ENCODE data around the gene DLST. TPM values are rescaled to one million over a fixed set of nuclear protein-coding genes. Genes with fewer than 3 reads are reported as not detected.

DLST gene
- total RNA-seq: 75.7 TPM

DNA sequence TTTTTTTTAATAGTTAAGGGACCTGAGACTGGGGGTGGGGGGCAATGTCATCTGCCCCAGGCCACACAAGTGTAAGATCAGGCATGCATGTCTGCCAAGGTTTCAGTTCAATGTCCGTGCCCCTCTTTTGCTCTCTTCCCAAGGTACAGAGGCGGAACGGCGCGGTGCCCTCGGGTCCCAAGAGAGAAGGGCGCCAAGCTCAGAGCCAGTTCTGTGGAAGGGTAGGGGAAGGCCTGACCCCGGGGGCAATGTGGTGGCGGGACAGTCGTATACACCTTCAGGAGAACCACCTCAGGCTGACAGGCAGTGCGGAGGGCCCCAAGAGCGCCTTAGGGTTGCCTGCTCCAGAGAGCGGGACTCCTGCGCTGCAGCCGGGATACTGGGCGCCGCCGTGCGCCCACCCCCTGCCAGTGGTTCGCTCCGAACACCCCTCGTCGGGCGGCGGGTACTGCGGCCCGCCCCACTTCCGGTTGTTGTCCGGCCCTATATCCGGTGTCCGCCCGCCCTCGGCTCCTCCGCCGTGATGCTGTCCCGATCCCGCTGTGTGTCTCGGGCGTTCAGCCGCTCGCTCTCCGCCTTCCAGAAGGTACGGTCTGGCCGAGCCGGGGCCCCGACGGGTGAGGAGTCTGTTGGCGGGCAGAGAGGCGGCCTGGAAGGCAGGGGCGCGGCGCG, at the start of gene DLST:
DLST (plus strand) TSS at position 486 of the 672 bp plus-strand sequence; CDS start at position 524, 38 bp downstream.
- ATAC-seq: peak; percentile 96

- ATAC-seq: no peak
These were observed 48.9 kb upstream of the DLST start for GRCh38 chr14:74832849-74833248.

- ATAC-seq: no peak
These were observed 46.9 kb upstream of the DLST start for GRCh38 chr14:74834692-74835392.

GRCh38 chr14:74835645-74836250, 46.0 kb upstream of the DLST start:
- no peak for ATAC-seq

DNA sequence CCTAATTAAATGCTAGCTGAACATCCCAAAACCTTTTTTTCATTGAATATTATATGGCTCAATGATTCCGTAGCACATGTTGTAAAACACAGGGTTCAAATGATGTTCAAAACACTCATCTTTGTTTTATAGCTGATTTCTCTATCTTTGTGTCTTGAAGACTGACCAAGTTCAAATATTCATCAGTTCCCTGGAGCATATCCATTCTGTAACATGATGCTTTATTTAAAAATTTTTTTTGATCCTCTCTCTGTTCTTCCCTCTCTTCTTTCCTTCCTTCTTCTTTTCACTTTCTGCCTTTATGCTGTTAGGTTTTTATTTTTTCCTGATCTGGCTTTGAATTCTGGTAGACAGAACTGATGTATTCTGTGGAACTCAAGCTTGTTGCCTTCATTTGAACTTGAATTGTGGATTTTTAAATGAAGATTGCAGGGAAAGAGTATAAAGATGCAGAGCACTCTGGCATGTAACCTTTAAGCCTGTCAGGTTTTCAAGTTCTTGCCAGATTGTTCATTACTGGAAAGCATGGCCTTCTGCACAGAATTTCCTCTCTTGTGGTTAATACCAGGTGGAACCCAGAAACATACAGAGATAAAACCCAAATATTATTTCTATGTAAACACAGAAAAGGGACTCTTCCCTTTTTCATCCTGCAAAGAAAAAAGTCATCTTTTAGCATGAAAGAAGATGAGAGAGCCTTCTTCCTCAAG, 45.3 kb upstream of the DLST start:
- ATAC-seq: no peak

DNA sequence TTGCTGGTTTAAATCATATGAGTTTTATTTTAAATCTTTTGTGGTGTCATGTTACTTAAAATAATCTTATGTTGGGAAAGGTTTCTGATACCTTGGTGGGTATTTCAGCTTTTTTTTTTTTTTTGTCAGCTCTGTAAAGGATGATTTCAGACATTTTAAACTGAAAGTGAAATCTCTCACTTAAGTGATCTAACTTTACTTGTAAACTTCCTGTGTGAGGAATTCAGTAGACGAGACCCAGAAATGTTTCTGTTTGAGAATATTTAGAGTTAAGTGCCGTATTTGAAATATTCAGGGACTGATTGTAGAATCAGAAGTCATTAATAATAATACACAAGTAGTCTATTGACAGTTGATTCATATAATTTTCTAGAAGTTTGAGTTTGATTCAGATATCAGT, 43.5 kb upstream of the DLST start:
- ATAC-seq: no peak

GRCh38 chr14:74840603-74841030, 41.1 kb upstream of the DLST start:
- ATAC-seq: no peak

- ATAC-seq: no peak
These were observed 40.2 kb upstream of the DLST start for GRCh38 chr14:74841230-74842207.

DNA sequence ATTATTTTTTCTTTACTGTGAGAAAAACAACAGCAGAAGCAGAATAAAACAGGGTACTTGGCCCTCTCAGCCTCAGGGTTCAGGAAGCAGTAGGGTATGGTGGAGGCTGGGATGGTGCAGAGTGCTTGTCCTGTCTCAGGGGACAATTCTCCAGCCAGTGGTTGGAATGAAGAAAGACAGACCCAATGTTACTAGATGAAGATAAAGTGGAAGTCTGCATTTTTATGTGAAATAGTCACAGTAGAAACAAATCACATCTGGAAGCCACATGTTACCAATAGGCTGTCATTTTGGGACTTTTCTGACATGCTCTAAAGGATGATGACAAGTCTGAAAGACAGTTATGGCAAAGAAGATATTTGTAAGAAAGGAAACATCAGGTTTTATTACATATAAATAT, 38.1 kb upstream of the DLST start:
- no peak for ATAC-seq

DNA sequence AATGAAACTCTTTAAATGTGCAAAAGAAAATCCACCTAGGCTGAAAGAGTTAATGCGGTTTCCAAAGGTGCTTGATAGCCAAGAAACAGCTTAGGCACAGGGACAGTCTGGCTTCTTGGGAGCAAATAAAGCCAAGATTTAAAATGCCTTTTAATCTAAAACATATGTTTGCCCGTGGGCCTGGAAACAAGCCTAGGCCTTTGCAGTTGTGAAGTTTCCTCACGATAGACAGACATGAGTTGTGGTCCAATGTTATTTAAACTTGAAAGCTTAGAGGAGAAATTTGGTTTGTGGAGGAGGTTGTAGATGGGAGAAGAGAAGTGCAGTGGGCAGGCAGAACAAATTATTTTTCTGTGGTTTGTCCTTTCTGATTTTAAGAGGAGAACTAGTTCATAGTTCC, 35.5 kb upstream of the DLST start:
- no peak for ATAC-seq

DNA sequence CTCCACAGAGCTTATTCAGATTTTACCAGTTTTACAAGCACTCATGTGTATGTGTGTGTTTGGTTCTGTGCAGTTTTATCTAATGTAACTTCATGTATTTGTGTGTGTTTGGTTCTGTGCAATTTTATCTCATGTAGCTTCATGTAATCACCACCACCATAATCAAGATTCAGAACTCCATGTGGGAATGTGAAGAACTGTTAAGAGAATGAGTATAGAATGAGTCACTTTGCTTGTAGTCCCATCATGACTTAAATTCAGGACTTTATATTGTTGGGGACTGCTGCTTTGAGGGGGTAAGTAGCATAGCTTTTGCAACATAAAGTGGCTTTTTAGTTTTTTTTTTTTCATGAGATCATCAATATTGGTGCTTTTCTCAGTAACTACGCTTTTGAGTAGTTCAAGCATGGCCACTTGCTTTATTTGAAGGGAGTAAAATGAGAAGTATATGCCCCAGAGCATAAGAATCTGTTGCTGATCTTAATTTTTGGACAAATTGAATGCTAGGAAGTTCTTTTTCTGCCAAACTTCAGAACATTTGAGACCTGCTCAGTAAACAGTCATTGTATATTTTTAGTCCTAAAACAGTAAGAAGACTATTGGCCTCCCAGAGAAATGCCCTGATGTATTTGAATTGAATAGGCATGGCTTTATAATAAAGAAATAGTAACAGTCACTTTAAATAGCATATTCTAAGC, 34.6 kb upstream of the DLST start:
- ATAC-seq: no peak

DNA sequence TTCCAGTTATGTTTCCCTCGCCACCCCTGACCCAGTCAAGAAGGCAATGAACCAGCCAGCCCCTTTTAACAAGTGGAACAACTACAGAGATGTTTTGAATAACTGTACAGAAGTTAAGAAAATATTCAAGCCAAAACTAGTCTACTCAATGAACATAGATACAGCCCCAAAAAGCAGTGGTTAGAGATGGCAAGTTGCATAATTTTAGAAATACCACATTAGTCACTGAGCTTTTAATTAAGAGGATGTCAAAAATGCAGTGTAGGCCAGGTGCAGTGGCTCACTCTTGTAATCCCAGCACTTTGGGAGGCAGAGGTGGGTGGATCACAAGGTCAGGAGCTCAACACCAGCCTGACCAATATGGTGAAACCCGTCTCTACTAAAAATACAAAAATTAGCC, 32.9 kb upstream of the DLST start:
- ATAC-seq: peak; percentile 25

DNA sequence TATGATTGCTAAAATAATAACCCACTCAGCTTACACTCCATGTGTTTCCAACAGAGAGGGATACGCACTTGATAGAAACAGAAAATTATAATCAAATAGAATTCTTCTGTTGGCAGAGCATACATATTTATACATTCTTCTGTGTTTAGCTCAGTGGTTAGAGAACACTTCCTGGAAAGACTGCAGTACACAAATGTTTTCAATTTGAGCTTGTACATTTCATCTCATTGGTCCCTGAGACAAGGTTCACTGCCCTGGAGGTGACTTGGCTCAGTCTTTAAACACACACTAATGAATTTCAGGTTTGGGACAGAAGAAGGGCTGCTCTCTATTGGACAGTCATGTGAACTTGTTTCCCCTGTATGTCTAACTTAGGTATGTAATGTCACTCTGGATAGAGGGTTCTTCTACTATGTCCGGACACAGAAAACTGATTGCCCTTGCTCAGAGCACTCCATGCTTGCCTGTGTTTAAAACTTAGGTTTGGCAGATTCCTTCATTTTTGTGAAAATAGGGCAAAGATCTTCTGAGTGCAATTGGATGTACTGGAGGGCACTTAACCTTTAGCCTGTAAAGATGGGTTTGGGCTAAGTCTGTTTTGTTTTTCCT, 28.7 kb upstream of the DLST start:
- no peak for ATAC-seq

DNA sequence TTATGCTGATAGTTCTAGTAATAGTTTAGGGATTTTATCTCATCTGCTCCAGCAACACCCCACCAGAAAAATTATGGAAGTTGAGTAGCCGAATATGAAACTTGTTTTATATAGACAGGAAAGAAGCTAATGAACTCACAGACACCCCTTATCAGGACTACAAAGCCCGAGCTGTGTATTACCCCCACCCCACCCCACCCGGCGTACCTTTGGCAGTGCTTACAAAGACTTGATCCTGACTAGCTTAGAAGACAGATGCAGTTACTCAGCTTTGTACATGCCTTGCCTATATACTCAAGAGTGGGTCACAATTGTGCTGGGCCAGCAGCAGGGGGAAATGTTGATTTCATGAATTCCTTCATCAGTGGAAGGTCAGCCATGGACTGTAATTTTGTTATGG, 28.1 kb upstream of the DLST start:
- no peak for ATAC-seq

- ATAC-seq: no peak
These were observed 26.7 kb upstream of the DLST start for GRCh38 chr14:74855021-74855420.

GRCh38 chr14:74855945-74856344, 25.8 kb upstream of the DLST start:
- ATAC-seq: no peak

DNA sequence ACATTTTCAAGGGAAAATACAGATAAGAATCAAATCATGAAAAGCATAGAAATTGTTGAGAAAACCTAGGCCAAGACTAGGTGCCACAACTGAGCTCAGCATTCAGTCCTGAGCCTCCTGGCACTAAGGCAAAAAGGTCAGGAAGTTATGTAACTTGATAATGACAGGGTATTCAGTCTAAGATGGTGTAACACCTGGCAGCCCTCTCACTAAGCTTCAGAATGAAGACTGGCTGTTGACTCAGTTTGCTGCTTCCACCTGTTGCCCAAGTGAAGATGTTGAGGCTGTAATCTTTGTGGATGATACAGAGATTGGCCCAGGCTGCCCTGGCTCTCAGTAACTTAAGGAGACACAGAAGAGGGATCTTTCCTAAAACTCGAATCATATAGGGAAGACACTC, 25.4 kb upstream of the DLST start:
- ATAC-seq: no peak

- ATAC-seq: no peak
These were observed 23.7 kb upstream of the DLST start for GRCh38 chr14:74858022-74858421.

GRCh38 chr14:74859757-74860552, 21.8 kb upstream of the DLST start:
- no peak for ATAC-seq
